Neural progenitor cell (in vitro differentiated cells): ENCODE data around the gene SLC38A8. TPM values are rescaled to one million over a fixed set of nuclear protein-coding genes. Genes with fewer than 3 reads are reported as not detected.

Source experiments
- DNase-seq: peaks from one replicate; pipeline ENCODE4 v3.0.0-alpha.2; 2016; ENCODE audit warnings: low spot score
- H2AFZ ChIP-seq: fragments of 200-600 bp; sonication (generic); replicated peaks from 2 replicates; pipeline ENCODE4 v1.6.1; 2016; ENCODE audit warnings: antibody characterized with exemption
- H3F3A ChIP-seq: fragments of 200-600 bp; sonication (generic); 2 replicates; pipeline ENCODE4 v1.6.1; 2016; ENCODE audit warnings: antibody characterized with exemption, low read depth
- H3K27ac ChIP-seq: fragments of 200-600 bp; sonication (generic); 2 replicates; pipeline ENCODE4 v1.5.1; 2016; ENCODE audit warnings: mild to moderate bottlenecking
- H3K27me3 ChIP-seq: fragments of 200-600 bp; sonication (generic); 2 replicates; pipeline ENCODE4 v1.6.1; 2016; ENCODE audit warnings: mild to moderate bottlenecking, moderate library complexity
- H3K36me3 ChIP-seq: fragments of 200-600 bp; sonication (generic); 2 replicates; pipeline ENCODE4 v1.5.1; 2016
- H3K4me1 ChIP-seq: fragments of 200-600 bp; sonication (generic); 2 replicates; pipeline ENCODE4 v1.6.1; 2016; ENCODE audit warnings: mixed run types
- H3K4me2 ChIP-seq: fragments of 200-600 bp; sonication (generic); 2 replicates; pipeline ENCODE4 v1.6.1; 2016
- H3K4me3 ChIP-seq: fragments of 200-600 bp; sonication (generic); 2 replicates; pipeline ENCODE4 v1.5.1; 2016
- H3K79me2 ChIP-seq: fragments of 200-600 bp; sonication (generic); 2 replicates; pipeline ENCODE4 v1.6.1; 2016; ENCODE audit warnings: low read depth
- H3K9ac ChIP-seq: fragments of 200-600 bp; sonication (generic); 2 replicates; pipeline ENCODE4 v1.6.1; 2016
- H3K9me3 ChIP-seq: fragments of 200-600 bp; sonication (generic); 2 replicates; pipeline ENCODE4 v1.5.1; 2016; ENCODE audit warnings: low read depth
- H4K20me1 ChIP-seq: fragments of 200-600 bp; sonication (generic); 2 replicates; pipeline ENCODE4 v1.6.1; 2016; ENCODE audit warnings: low read depth
- H3K27ac Mint-ChIP-seq: 3 replicates; pipeline ENCODE4 v1.8.0; 2021; ENCODE audit warnings: mixed read lengths
- H3K27me3 Mint-ChIP-seq: 2 replicates; pipeline ENCODE4 v1.8.0; 2022; ENCODE audit warnings: low read depth, mild to moderate bottlenecking, inconsistent platforms, moderate library complexity, mixed read lengths; ENCODE audit not compliant: insufficient read depth
- H3K36me3 Mint-ChIP-seq: 3 replicates; pipeline ENCODE4 v1.8.0; 2021; ENCODE audit warnings: mixed read lengths
- H3K4me1 Mint-ChIP-seq: 3 replicates; pipeline ENCODE4 v1.8.0; 2021; ENCODE audit warnings: mixed read lengths
- H3K4me3 Mint-ChIP-seq: 3 replicates; pipeline ENCODE4 v1.8.0; 2021; ENCODE audit warnings: mild to moderate bottlenecking, moderate library complexity, mixed read lengths
- H3K9me3 Mint-ChIP-seq: 3 replicates; pipeline ENCODE4 v1.8.0; 2020; ENCODE audit warnings: mixed read lengths
- EZH2 ChIP-seq: fragments of 200-600 bp; sonication (generic); IDR thresholded peaks from 2 replicates; pipeline ENCODE4 v1.6.1; 2017; ENCODE audit warnings: antibody characterized with exemption, mild to moderate bottlenecking, moderate library complexity
- EZH2phosphoT487 ChIP-seq: fragments of 200-600 bp; sonication (generic); IDR thresholded peaks from 2 replicates; pipeline ENCODE4 v1.6.1; 2017; ENCODE audit warnings: antibody characterized with exemption
- total RNA-seq: library from RNA; depleted of rRNA; stranded (reverse); fragments of >200 nt; gene quantifications from 2 replicates; pipeline ENCODE4 v1.2.3, GENCODE V29; 2015; ENCODE audit warnings: low replicate concordance
- TF ChIP-seq, protein P1 (sequence below): fragments of 200-600 bp; sonication (generic); IDR thresholded peaks from 2 replicates; pipeline ENCODE4 v1.5.1; 2017; ENCODE audit warnings: antibody characterized with exemption, mild to moderate bottlenecking

SLC38A8 gene
- total RNA-seq, 1 donor from 2014 or later = not detected

DNA sequence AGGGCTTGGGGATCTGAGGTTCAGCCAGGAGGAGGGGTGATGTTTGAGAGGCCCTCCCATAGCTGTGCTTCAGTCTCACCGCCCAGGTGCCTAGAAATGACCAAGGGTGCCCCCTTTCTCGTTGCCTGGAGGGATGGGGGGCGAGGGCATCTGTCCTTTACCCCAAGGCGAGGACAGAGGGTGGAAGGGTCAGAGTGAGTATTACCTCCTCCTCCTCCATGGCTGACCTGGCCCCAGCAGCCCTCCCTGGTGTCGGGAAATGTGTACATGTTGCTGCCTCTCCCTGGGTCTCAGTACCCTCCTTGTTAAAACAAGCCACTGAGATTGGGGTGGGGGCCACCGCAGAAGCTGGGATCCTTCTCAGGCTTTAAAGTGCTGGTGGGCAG is 72.2 kb downstream of the SLC38A8 start:
- peak overlapping the region; percentile 93 for H3K4me2 ChIP-seq
- H3K36me3 Mint-ChIP-seq = no peaks in the 10 kb centered on the region
- no peak overlapping the region for H3K4me3 ChIP-seq
- H3K36me3 ChIP-seq = no peaks in the 10 kb centered on the region
- peaks cover 28% of the 10 kb centered on the region for H3K4me1 Mint-ChIP-seq
- H3K9me3 ChIP-seq = no peaks in the 10 kb centered on the region
- H3K79me2 ChIP-seq = peaks cover 10% of the 10 kb centered on the region
- H3K4me1 ChIP-seq = peaks cover 21% of the 10 kb centered on the region
- no peak for DNase-seq
- H3K9me3 Mint-ChIP-seq = no peaks in the 10 kb centered on the region
- no peak overlapping the region for H2AFZ ChIP-seq
- H3F3A ChIP-seq = peaks cover 5% of the 10 kb centered on the region
- H3K27me3 ChIP-seq = peaks cover 8% of the 10 kb centered on the region
- no peak overlapping the region for H3K27ac Mint-ChIP-seq
- no peak for TF ChIP-seq EZH2
- TF ChIP-seq, protein P1, sequence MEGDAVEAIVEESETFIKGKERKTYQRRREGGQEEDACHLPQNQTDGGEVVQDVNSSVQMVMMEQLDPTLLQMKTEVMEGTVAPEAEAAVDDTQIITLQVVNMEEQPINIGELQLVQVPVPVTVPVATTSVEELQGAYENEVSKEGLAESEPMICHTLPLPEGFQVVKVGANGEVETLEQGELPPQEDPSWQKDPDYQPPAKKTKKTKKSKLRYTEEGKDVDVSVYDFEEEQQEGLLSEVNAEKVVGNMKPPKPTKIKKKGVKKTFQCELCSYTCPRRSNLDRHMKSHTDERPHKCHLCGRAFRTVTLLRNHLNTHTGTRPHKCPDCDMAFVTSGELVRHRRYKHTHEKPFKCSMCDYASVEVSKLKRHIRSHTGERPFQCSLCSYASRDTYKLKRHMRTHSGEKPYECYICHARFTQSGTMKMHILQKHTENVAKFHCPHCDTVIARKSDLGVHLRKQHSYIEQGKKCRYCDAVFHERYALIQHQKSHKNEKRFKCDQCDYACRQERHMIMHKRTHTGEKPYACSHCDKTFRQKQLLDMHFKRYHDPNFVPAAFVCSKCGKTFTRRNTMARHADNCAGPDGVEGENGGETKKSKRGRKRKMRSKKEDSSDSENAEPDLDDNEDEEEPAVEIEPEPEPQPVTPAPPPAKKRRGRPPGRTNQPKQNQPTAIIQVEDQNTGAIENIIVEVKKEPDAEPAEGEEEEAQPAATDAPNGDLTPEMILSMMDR = no peak
- no peak for TF ChIP-seq EZH2phosphoT487
- peaks cover 7% of the 10 kb centered on the region for H4K20me1 ChIP-seq
- H3K9ac ChIP-seq = no peak overlapping the region
- no peak overlapping the region for H3K27ac ChIP-seq
- peak overlapping the region; percentile 93 for H3K4me3 Mint-ChIP-seq
- H3K27me3 Mint-ChIP-seq = peaks cover 3% of the 10 kb centered on the region

GRCh38 chr16:83969771-83970429 is 72.7 kb downstream of the SLC38A8 start:
- H3K4me2 ChIP-seq = peak overlapping the region; percentile 93
- TF ChIP-seq, protein P1 = no peak
- no peak for TF ChIP-seq EZH2
- no peak for TF ChIP-seq EZH2phosphoT487

GRCh38 chr16:83968891-83969649 is 73.5 kb downstream of the SLC38A8 start:
- Mint-ChIP-seq H3K27ac (peak overlapping the region; percentile 63), H3K36me3 (no peaks in the 10 kb centered on the region), H3K4me1 (peaks cover 22% of the 10 kb centered on the region), H3K27me3 (peaks cover 6% of the 10 kb centered on the region), H3K4me3 (peak overlapping the region; percentile 93), H3K9me3 (no peaks in the 10 kb centered on the region)
- H3K27ac ChIP-seq = no peak overlapping the region
- no peaks in the 10 kb centered on the region for H3K9me3 ChIP-seq
- H3K79me2 ChIP-seq = peaks cover 10% of the 10 kb centered on the region
- H3F3A ChIP-seq = peaks cover 5% of the 10 kb centered on the region
- H3K9ac ChIP-seq = no peak overlapping the region
- DNase-seq = peak; percentile 47
- peaks cover 21% of the 10 kb centered on the region for H3K4me1 ChIP-seq
- H3K4me2 ChIP-seq = peak overlapping the region; percentile 93
- peaks cover 2% of the 10 kb centered on the region for H4K20me1 ChIP-seq
- H3K27me3 ChIP-seq = peaks cover 8% of the 10 kb centered on the region
- H3K36me3 ChIP-seq = no peaks in the 10 kb centered on the region
- peak overlapping the region; percentile 64 for H3K4me3 ChIP-seq
- TF ChIP-seq, protein P1 = no peak
- no peak for TF ChIP-seq EZH2phosphoT487
- TF ChIP-seq EZH2 = no peak
- peak overlapping the region; percentile 82 for H2AFZ ChIP-seq

More at GRCh38 chr16:83969771-83970429, 72.7 kb downstream of the SLC38A8 start:
- peak overlapping the region; percentile 64 for H3K4me3 ChIP-seq
- H2AFZ ChIP-seq = no peak overlapping the region
- H3K9ac ChIP-seq = no peak overlapping the region
- H3K27me3 Mint-ChIP-seq = peaks cover 3% of the 10 kb centered on the region
- no peaks in the 10 kb centered on the region for H3K9me3 Mint-ChIP-seq
- peaks cover 28% of the 10 kb centered on the region for H3K4me1 Mint-ChIP-seq
- H3K9me3 ChIP-seq = no peaks in the 10 kb centered on the region
- peaks cover 8% of the 10 kb centered on the region for H3K27me3 ChIP-seq
- DNase-seq = peak; percentile 40
- H3K4me3 Mint-ChIP-seq = peak overlapping the region; percentile 93
- H3K79me2 ChIP-seq = peaks cover 10% of the 10 kb centered on the region
- H3K36me3 Mint-ChIP-seq = no peaks in the 10 kb centered on the region
- no peaks in the 10 kb centered on the region for H3K36me3 ChIP-seq
- H3K27ac ChIP-seq = no peak overlapping the region
- peaks cover 21% of the 10 kb centered on the region for H3K4me1 ChIP-seq
- peak overlapping the region; percentile 74 for H3K27ac Mint-ChIP-seq
- H3F3A ChIP-seq = peaks cover 5% of the 10 kb centered on the region
- peaks cover 7% of the 10 kb centered on the region for H4K20me1 ChIP-seq
